Smooth muscle cell (in vitro differentiated cells): ENCODE results near the gene NTSR1. TPM values are rescaled to one million over a fixed set of nuclear protein-coding genes. Genes with fewer than 3 reads are reported as not detected.
A peak's percentile ranks its signal among the peaks of the same experiment; 100 is the strongest.

Experiments used
- DNase-seq: peaks from one replicate; lab custom pipeline; 2025; ENCODE audit not compliant: unreplicated experiment; lab: John Stamatoyannopoulos, UW
- H2AFZ ChIP-seq: fragments of 200-600 bp; sonication (generic); 2 replicates; pipeline ENCODE4 v1.6.0; 2016; ENCODE audit warnings: antibody characterized with exemption, low read depth, mild to moderate bottlenecking
- H3F3A ChIP-seq: fragments of 200-600 bp; sonication (generic); 2 replicates; pipeline ENCODE4 v1.6.0; 2017; ENCODE audit warnings: antibody characterized with exemption, low read depth
- H3K27ac ChIP-seq: fragments of 200-600 bp; sonication (generic); 2 replicates; pipeline ENCODE4 v1.5.1; 2016; ENCODE audit warnings: low read depth, mild to moderate bottlenecking
- H3K27me3 ChIP-seq: fragments of 200-600 bp; sonication (generic); 2 replicates; pipeline ENCODE4 v1.6.1; 2016; ENCODE audit warnings: low read depth, mild to moderate bottlenecking
- H3K36me3 ChIP-seq: fragments of 200-600 bp; sonication (generic); 2 replicates; pipeline ENCODE4 v1.5.1; 2016; ENCODE audit warnings: low read depth
- H3K4me1 ChIP-seq: fragments of 200-600 bp; sonication (generic); 2 replicates; pipeline ENCODE4 v1.5.1; 2016; ENCODE audit warnings: low read depth
- H3K4me2 ChIP-seq: fragments of 200-600 bp; sonication (generic); 2 replicates; pipeline ENCODE4 v1.6.0; 2016; ENCODE audit warnings: mild to moderate bottlenecking
- H3K4me3 ChIP-seq: fragments of 200-600 bp; sonication (generic); 2 replicates; pipeline ENCODE4 v1.5.1; 2016; ENCODE audit warnings: mild to moderate bottlenecking
- H3K79me2 ChIP-seq: fragments of 200-600 bp; sonication (generic); 2 replicates; pipeline ENCODE4 v1.6.0; 2016; ENCODE audit warnings: low read depth, mild to moderate bottlenecking
- H3K9ac ChIP-seq: fragments of 200-600 bp; sonication (generic); 2 replicates; pipeline ENCODE4 v1.6.0; 2016; ENCODE audit warnings: low read depth
- H3K9me3 ChIP-seq: fragments of 200-600 bp; sonication (generic); replicated peaks from 2 replicates; pipeline ENCODE4 v1.5.1; 2016; ENCODE audit warnings: low read depth
- H4K20me1 ChIP-seq: fragments of 200-600 bp; sonication (generic); 2 replicates; pipeline ENCODE4 v1.6.0; 2016; ENCODE audit warnings: low read depth
- WGBS: methylation state at CpG from one replicate; pipeline ENCODE4 v1.1.7; 2016; ENCODE audit warnings: low lambda C conversion rate; 5-methylcytosine and 5-hydroxymethylcytosine counted together
- polyA plus RNA-seq: library from polyadenylated mRNA; unstranded; fragments of >200 nt; fragmentation: Nextera tagmentation; extraction: Ambion mirVana; gene quantifications from 2 replicates; pipeline ENCODE4 v1.2.1, GENCODE V29; 2016
- total RNA-seq: library from RNA; depleted of rRNA; stranded (reverse); fragments of >200 nt; gene quantifications from 2 replicates; pipeline ENCODE4 v1.2.3, GENCODE V29; 2014
- TF ChIP-seq, protein P1 (sequence below): fragments of 200-600 bp; sonication (generic); IDR thresholded peaks from 2 replicates; pipeline ENCODE4 v1.5.1; 2017; ENCODE audit warnings: borderline replicate concordance, mild to moderate bottlenecking, antibody characterized with exemption; ENCODE audit not compliant: insufficient read depth, poor library complexity, severe bottlenecking

The NTSR1 gene
- total and polyA plus RNA-seq, 2 experiments from 2014 or later = 0.09 TPM; not detected in 1

DNA sequence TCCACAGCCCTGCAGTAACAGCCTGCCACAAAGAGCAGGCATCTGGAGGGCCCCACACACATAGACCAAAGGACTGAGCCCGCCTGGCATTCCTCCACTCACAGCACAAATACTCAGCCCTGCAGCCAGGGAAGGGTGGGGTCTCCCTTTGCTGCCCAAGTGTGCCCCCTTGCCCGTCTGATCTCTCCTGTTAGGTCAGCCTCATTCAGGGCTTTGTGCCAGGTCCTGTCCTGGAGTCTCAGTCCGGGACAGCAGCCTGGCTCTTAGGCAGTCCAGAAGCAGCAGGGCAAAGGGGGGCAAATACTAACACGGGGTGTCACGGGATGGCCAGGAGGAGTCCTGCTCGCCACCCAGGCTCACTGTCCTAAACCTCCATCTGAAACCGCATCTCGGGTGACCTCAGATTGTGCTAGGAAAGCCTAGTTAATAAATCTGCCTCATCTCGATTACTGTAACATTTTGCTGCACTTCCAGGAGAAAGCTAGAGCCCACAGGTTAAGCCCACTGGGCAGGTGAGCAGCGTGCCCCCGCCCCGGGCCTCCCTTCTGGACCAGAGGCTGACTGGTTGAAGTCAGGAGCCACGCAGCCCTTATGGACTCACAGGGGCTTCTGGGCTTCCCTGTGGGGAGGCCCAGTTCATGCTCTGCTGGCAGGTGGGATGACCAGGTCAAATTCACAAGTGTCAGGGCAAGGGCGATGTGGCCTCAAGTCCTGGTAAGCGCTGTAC lies 92.8 kb downstream of the NTSR1 start:
- Histone ChIP-seq H3F3A (peaks cover 7% of the 10 kb centered on the region), H3K27ac (no peak overlapping the region), H3K27me3 (no peaks in the 10 kb centered on the region), H3K4me1 (peaks cover 4% of the 10 kb centered on the region), H3K79me2 (peaks cover 12% of the 10 kb centered on the region), H3K4me2 (no peak overlapping the region), H3K4me3 (no peak overlapping the region), H2AFZ (no peak overlapping the region), H4K20me1 (peaks cover 24% of the 10 kb centered on the region), H3K9me3 (no peaks in the 10 kb centered on the region), H3K36me3 (no peaks in the 10 kb centered on the region), H3K9ac (no peak overlapping the region)
- WGBS = 95% methylated on average over 15 of the region's 15 CpGs
- no peak for DNase-seq
- TF ChIP-seq, protein P1, sequence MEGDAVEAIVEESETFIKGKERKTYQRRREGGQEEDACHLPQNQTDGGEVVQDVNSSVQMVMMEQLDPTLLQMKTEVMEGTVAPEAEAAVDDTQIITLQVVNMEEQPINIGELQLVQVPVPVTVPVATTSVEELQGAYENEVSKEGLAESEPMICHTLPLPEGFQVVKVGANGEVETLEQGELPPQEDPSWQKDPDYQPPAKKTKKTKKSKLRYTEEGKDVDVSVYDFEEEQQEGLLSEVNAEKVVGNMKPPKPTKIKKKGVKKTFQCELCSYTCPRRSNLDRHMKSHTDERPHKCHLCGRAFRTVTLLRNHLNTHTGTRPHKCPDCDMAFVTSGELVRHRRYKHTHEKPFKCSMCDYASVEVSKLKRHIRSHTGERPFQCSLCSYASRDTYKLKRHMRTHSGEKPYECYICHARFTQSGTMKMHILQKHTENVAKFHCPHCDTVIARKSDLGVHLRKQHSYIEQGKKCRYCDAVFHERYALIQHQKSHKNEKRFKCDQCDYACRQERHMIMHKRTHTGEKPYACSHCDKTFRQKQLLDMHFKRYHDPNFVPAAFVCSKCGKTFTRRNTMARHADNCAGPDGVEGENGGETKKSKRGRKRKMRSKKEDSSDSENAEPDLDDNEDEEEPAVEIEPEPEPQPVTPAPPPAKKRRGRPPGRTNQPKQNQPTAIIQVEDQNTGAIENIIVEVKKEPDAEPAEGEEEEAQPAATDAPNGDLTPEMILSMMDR = no peak

DNA sequence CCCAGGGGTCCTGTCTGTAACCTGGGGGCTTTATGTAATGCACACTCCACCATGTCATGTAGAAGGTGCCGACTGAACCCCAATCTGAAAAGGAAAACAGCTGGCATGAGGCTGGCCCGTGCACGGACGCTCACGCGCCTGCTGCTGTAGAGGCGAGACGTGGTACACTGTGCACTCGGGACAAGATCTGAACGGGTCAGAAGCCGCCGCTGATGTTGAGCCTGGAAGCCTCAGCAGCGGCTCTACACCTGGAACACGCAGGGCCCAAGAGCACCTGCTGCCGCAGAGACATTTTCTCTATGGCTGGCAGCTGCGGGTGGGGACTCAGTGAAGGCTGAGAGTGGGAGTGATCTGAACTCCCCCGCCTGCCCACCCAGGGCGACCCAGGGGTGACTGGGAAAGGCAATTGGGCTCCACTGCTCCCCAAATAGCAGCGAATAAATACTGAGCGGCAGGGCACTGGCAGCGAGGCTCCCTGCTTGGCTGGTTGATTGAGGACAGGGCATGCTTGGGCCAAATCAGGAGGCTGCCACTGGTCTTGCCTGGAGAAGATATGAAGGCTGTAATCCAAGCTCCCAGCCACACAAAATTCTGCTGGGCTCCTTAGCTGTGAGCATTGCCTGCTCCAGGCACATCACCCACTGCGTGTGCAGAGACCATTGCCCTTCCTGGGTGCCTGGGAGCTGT lies 93.5 kb downstream of the NTSR1 start:
- H3K4me2 ChIP-seq = no peak overlapping the region
- no peak overlapping the region for H3K27ac ChIP-seq
- H3K4me3 ChIP-seq = no peak overlapping the region
- TF ChIP-seq, protein P1 = no peak
- no peak for DNase-seq
- H3F3A ChIP-seq = peaks cover 7% of the 10 kb centered on the region
- no peaks in the 10 kb centered on the region for H3K9me3 ChIP-seq
- no peak overlapping the region for H2AFZ ChIP-seq
- H3K27me3 ChIP-seq = no peaks in the 10 kb centered on the region
- H4K20me1 ChIP-seq = peaks cover 31% of the 10 kb centered on the region
- H3K36me3 ChIP-seq = no peaks in the 10 kb centered on the region
- H3K4me1 ChIP-seq = peaks cover 4% of the 10 kb centered on the region
- no peak overlapping the region for H3K9ac ChIP-seq
- WGBS = 92% methylated on average over 22 of the region's 22 CpGs
- H3K79me2 ChIP-seq = peaks cover 19% of the 10 kb centered on the region

DNA sequence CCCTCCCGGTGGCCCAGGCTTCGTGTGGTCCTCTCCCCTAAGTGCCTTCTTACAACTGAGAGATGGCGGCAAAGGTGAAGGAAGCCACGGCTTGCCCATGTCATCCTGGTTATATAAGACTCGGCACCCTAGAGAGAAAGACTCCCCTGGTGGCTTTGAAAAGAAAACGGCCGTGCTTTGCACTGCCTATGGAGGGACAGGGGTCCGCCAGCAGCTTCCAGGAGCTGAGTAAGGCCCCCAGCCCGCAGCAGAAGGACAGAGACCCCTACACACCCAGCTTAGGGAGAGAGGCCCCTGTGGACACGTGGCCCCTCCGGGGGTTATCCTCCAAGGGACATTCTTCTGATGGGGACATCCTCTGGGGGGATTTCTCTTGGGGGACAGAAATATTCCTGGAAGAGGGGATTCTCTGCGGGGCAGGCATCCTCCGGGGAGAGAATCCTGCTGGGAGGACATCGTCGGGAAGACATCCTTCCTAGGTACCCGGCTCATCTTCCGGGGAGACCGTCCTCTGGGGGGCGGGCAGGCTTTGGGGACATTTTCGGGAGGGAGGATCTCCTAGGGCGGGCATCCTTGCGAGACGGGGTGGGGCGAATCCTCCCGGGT lies 95.5 kb downstream of the NTSR1 start:
- Histone ChIP-seq H3K36me3 (no peaks in the 10 kb centered on the region), H3K4me3 (peak overlapping the region; percentile 97), H3K79me2 (peaks cover 21% of the 10 kb centered on the region), H3K4me2 (peak overlapping the region; percentile 97), H3K9ac (no peak overlapping the region), H3K4me1 (peaks cover 4% of the 10 kb centered on the region), H3K9me3 (no peaks in the 10 kb centered on the region), H4K20me1 (peaks cover 43% of the 10 kb centered on the region), H3K27me3 (no peaks in the 10 kb centered on the region), H2AFZ (peak overlapping the region; percentile 55), H3K27ac (no peak overlapping the region), H3F3A (peaks cover 7% of the 10 kb centered on the region)
- DNase-seq = no peak
- WGBS = 31% methylated on average over 25 of the region's 25 CpGs
- TF ChIP-seq, protein P1 = no peak
